Transverse colon (tissue), 3 donors: Measurements from ENCODE around the gene CCDC33.

Experiments used
- EP300 ChIP-seq: sonication (generic); formaldehyde crosslinking; IDR thresholded peaks from one replicate; pipeline ENCODE4 v1.6.1; 2017; ENCODE audit warnings: antibody characterized with exemption, low read depth
- POLR2A ChIP-seq: fragments of 450-650 bp; IDR thresholded peaks from one replicate; pipeline ENCODE4 v1.6.1; 2016; ENCODE audit warnings: antibody characterized with exemption, mild to moderate bottlenecking, moderate library complexity
- TF ChIP-seq, protein P1 (sequence below), 5 experiments: fragments of 200-600 bp in 3 of 5; fragments of 450-650 bp in 2 of 5; sonication (generic) in 3 of 5; IDR thresholded peaks; 1 replicate in 2 of 5; 2 replicates in 3 of 5; pipeline ENCODE4 v1.5.1; 2016 to 2017; ENCODE audit warnings: antibody characterized with exemption in 5 of 5, inconsistent platforms in 3 of 5, mild to moderate bottlenecking in 2 of 5, moderate library complexity in 1 of 5

DNA sequence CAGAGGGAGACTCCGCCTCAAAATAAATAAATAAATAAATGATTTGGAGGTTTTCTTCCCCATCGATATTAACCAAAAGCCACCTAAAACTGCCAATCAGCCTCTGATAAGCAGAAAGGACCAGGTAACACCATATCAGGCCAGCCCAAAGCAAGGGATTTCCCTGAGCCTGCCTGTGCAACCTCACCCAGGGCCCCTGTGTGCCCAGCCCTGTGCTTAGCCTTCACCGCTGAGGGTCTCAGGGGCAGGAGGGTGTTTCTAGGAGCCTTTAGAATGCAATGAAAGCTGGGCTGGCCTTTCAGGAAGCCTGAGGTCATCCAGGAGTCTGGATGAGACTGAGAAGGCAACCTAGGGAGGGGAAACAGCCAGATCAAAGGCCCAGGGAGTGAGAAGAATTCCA, 95.9 kb downstream of the CCDC33 start:
- no peak for TF ChIP-seq EP300
- TF ChIP-seq, protein P1, sequence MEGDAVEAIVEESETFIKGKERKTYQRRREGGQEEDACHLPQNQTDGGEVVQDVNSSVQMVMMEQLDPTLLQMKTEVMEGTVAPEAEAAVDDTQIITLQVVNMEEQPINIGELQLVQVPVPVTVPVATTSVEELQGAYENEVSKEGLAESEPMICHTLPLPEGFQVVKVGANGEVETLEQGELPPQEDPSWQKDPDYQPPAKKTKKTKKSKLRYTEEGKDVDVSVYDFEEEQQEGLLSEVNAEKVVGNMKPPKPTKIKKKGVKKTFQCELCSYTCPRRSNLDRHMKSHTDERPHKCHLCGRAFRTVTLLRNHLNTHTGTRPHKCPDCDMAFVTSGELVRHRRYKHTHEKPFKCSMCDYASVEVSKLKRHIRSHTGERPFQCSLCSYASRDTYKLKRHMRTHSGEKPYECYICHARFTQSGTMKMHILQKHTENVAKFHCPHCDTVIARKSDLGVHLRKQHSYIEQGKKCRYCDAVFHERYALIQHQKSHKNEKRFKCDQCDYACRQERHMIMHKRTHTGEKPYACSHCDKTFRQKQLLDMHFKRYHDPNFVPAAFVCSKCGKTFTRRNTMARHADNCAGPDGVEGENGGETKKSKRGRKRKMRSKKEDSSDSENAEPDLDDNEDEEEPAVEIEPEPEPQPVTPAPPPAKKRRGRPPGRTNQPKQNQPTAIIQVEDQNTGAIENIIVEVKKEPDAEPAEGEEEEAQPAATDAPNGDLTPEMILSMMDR (IDR thresholded peaks at IDR 0.05): no peak
- no peak for TF ChIP-seq POLR2A
